ENCODE results near the gene GALNT3. TPM values are rescaled to one million over a fixed set of nuclear protein-coding genes. Genes with fewer than 3 reads are reported as not detected.

The GALNT3 gene
- total and polyA plus RNA-seq, 2 of the 13 experiments (the other 11 are each of a cell fraction or from before 2014, with no cell fraction given), result 0.29 to 0.30 TPM

- no peak for TF ChIP-seq MAZ (IDR thresholded peaks at IDR 0.05; ENCODE audit: borderline replicate concordance, low read depth, low read length)
- no peak for TF ChIP-seq MAZ (CRISPR knock-in tag; IDR thresholded peaks at IDR 0.05; ENCODE audit: low read depth)
- TF ChIP-seq MED1 (CRISPR knock-in tag; IDR thresholded peaks at IDR 0.05), result no peak
- no peak for TF ChIP-seq EP300 (IDR thresholded peaks at IDR 0.05; ENCODE audit: low read depth in 2 of 2, low read length in 2 of 2)
- TF ChIP-seq EP300 (CRISPR knock-in tag; IDR thresholded peaks at IDR 0.05; ENCODE audit: borderline replicate concordance), result no peak
- no peak for TF ChIP-seq SP4 (CRISPR knock-in tag; IDR thresholded peaks at IDR 0.05)
- no peak for TF ChIP-seq ZNF335 (CRISPR knock-in tag; IDR thresholded peaks at IDR 0.05)
These were observed 39.1 kb upstream of the GALNT3 start (continued) for GRCh38 chr2:165833156-165833555.

GRCh38 chr2:165827921-165828276, 33.9 kb upstream of the GALNT3 start:
- no peak overlapping the region for H3K4me3 ChIP-seq (replicated peaks in 1 of 3; ENCODE audit: insufficient read depth in 1 of 3, low read depth in 2 of 3, low read length in 3 of 3)
- no peaks in the 10 kb centered on the region for H3K36me3 ChIP-seq (replicated peaks in 1 of 2; ENCODE audit: control insufficient read depth in 1 of 2, insufficient read depth in 2 of 2, low read length in 2 of 2)
- WGBS (ENCODE audit: low lambda C conversion rate), result 0% methylated on average over 1 of the region's 1 CpG
- intact Hi-C loops (cut with micrococcal nuclease; ENCODE audit: unreplicated experiment) (no loop called here), in situ Hi-C loops (cut with HindIII; ENCODE audit: extremely low pct_ligation_motif_present, low pct_unique_long_range_greater_than_20kb) (no loop called here)
- no peak for DNase-seq (ENCODE audit: low spot score)
- H3K27me3 ChIP-seq (ENCODE audit: control insufficient read depth in 1 of 2, insufficient read depth in 2 of 2, low read length in 2 of 2), result no peaks in the 10 kb centered on the region
- no peaks in the 10 kb centered on the region for H4K20me1 ChIP-seq (ENCODE audit: insufficient read depth, low read length)
- ATAC-seq, result no peak
- H3K9me3 ChIP-seq (ENCODE audit: low read length), result no peaks in the 10 kb centered on the region
- no TSS peak for BruUV-seq (replicated peaks)
- ChIA-PET POLR2A (no interaction called here), CTCF (ENCODE audit: low intra/inter-chr PET ratio, low total read pairs) (no interaction called here)
- H3K27ac ChIP-seq (ENCODE audit: extremely low read length, insufficient read depth, low read length), result no peak overlapping the region
- no peak for FAIRE-seq
- H3K4me2 ChIP-seq (ENCODE audit: low read depth, low read length), result no peak overlapping the region
- H3K79me2 ChIP-seq (ENCODE audit: insufficient read depth, low read length), result no peaks in the 10 kb centered on the region
- no peaks in the 10 kb centered on the region for H3K4me1 ChIP-seq (ENCODE audit: insufficient read depth, low read length)
- H3K9ac ChIP-seq (ENCODE audit: insufficient read depth, low read depth, low read length), result no peak overlapping the region
- no peak overlapping the region for H2AFZ ChIP-seq (ENCODE audit: low read length)
- TF ChIP-seq BRD4 (CRISPR knock-in tag; IDR thresholded peaks at IDR 0.05), result no peak
- no peak for TF ChIP-seq BHLHE40 (IDR thresholded peaks at IDR 0.05; ENCODE audit: low read length)
- no peak for TF ChIP-seq THRA (CRISPR knock-in tag; IDR thresholded peaks at IDR 0.05; ENCODE audit: borderline replicate concordance)
- no peak for TF ChIP-seq ZNF354B (CRISPR knock-in tag; IDR thresholded peaks at IDR 0.05)
- no peak for TF ChIP-seq SMAD1 (CRISPR knock-in tag; IDR thresholded peaks at IDR 0.05; ENCODE audit: borderline replicate concordance, low read depth)
- TF ChIP-seq XRCC5 (optimal IDR thresholded peaks at IDR 0.05; ENCODE audit: low read length), result no peak
- no peak for TF ChIP-seq SMYD3 (CRISPR knock-in tag; IDR thresholded peaks at IDR 0.05)
- TF ChIP-seq KDM1A (CRISPR knock-in tag; IDR thresholded peaks at IDR 0.05), result no peak
- TF ChIP-seq STAT6 (CRISPR knock-in tag; IDR thresholded peaks at IDR 0.05; ENCODE audit: borderline replicate concordance), result no peak
- no peak for TF ChIP-seq ZNF570 (CRISPR knock-in tag; IDR thresholded peaks at IDR 0.05; ENCODE audit: borderline replicate concordance)
- no peak for TF ChIP-seq TOPORS (CRISPR knock-in tag; IDR thresholded peaks at IDR 0.05)
- TF ChIP-seq PAXIP1 (CRISPR knock-in tag; conservative IDR thresholded peaks at IDR 0.05), result no peak

Data from HepG2 (cell line).